Measurements from ENCODE around the gene NKAPL. TPM values are rescaled to one million over a fixed set of nuclear protein-coding genes. Genes with fewer than 3 reads are reported as not detected.

Gene NKAPL
- total RNA-seq (1 to 10 TPM in 1 of 2 donors, under 1 TPM in 1; 0.85 to 1.1 TPM), polyA plus RNA-seq (1 to 10 TPM in 1 of 2 donors, under 1 TPM in 1; 0.81 to 1.4 TPM)
- long read RNA-seq, donor 1, result 0 reads
- long read RNA-seq, donor 2, partial matches to known transcripts, result 0 of 1 reads
- long read RNA-seq, donor 2, other reads (novel, unspliced or antisense), result 0 of 1 reads
- long read RNA-seq, donor 3, partial matches to known transcripts, result 0 of 2 reads
- long read RNA-seq, donor 3, other reads (novel, unspliced or antisense), result 0 of 2 reads
- long read RNA-seq, donor 4, partial matches to known transcripts, result 0 of 3 reads
- long read RNA-seq, donor 4, other reads (novel, unspliced or antisense), result 0 of 3 reads
- long read RNA-seq, donor 5, partial matches to known transcripts, result 0 of 3 reads
- long read RNA-seq, donor 5, other reads (novel, unspliced or antisense), result 0 of 3 reads

GRCh38 chr6:28258877-28259777 is at the start of gene NKAPL:
NKAPL (plus strand) TSS chr6:28259297; CDS start chr6:28259372, 75 bp downstream.
- Histone ChIP-seq H3K27me3 (ENCODE audit: control insufficient read depth in 3 of 3, insufficient read depth in 3 of 3, low read length in 2 of 3) (peaks cover 0 to 14% (median 6%) of the 10 kb centered on the region in 3 donors), H3K4me1 (ENCODE audit: control insufficient read depth in 5 of 5, insufficient read depth in 5 of 5, low read length in 5 of 5) (peaks cover 0 to 5% (median 3%) of the 10 kb centered on the region in 5 donors), H3K27ac (ENCODE audit: low read depth in 1 of 2, low read length in 1 of 2) (no peak within 1 kb of the TSS), H3K9me3 (ENCODE audit: control insufficient read depth in 4 of 4, insufficient read depth in 3 of 4, low read length in 3 of 4) (peaks cover 1 to 12% (median 6%) of the 10 kb centered on the region in 4 donors), H3K4me3 (peak within 1 kb of the TSS; percentile 49), H3K9ac (ENCODE audit: insufficient read depth in 1 of 2, low read length in 2 of 2) (no peak within 1 kb of the TSS), H3K36me3 (ENCODE audit: control insufficient read depth in 4 of 4, insufficient read depth in 4 of 4, low read length in 4 of 4) (no peaks in the 10 kb centered on the region)
- DNase-seq (peak; percentile 71 to 80 (median 78)), ATAC-seq (ENCODE audit: insufficient read depth, low FRiP score) (peak; percentile 80)
- TF ChIP-seq CTCF (IDR thresholded peaks at IDR 0.05; ENCODE audit: control extremely low read depth, extremely low read depth), result no peak
- WGBS, 2 donors, result 40 to 41% methylated on average over 58 of the region's 58 CpGs

GRCh38 chr6:28209753-28210535 is 49.2 kb upstream of the NKAPL start:
- peaks cover 0 to 16% (median 0%) of the 10 kb centered on the region in 4 donors for H3K9me3 ChIP-seq (ENCODE audit: control insufficient read depth in 4 of 4, insufficient read depth in 3 of 4, low read length in 3 of 4)
- peaks cover 15 to 98% (median 91%) of the 10 kb centered on the region in 3 donors for H3K27me3 ChIP-seq (ENCODE audit: control insufficient read depth in 3 of 3, insufficient read depth in 3 of 3, low read length in 2 of 3)
- no peak for ATAC-seq (ENCODE audit: insufficient read depth, low FRiP score)
- H3K27ac ChIP-seq (ENCODE audit: low read depth in 1 of 2, low read length in 1 of 2), result no peak overlapping the region
- peaks cover 0 to 14% (median 0%) of the 10 kb centered on the region in 5 donors for H3K4me1 ChIP-seq (ENCODE audit: control insufficient read depth in 5 of 5, insufficient read depth in 5 of 5, low read length in 5 of 5)
- no peak for TF ChIP-seq CTCF (IDR thresholded peaks at IDR 0.05; ENCODE audit: control extremely low read depth, extremely low read depth)
- no peak overlapping the region for H3K9ac ChIP-seq (ENCODE audit: insufficient read depth in 1 of 2, low read length in 2 of 2)
- H3K4me3 ChIP-seq, result no peak overlapping the region
- no peak for DNase-seq
- WGBS, 2 donors, result 31 to 45% methylated on average over 7 of the region's 7 CpGs
- H3K36me3 ChIP-seq (ENCODE audit: control insufficient read depth in 4 of 4, insufficient read depth in 4 of 4, low read length in 4 of 4), result no peaks in the 10 kb centered on the region

- no peak overlapping the region for H3K9ac ChIP-seq (ENCODE audit: insufficient read depth in 1 of 2, low read length in 2 of 2)
- H3K36me3 ChIP-seq (ENCODE audit: control insufficient read depth in 4 of 4, insufficient read depth in 4 of 4, low read length in 4 of 4), result no peaks in the 10 kb centered on the region
- no peak for ATAC-seq (ENCODE audit: insufficient read depth, low FRiP score)
- peaks cover 0 to 14% (median 0%) of the 10 kb centered on the region in 5 donors for H3K4me1 ChIP-seq (ENCODE audit: control insufficient read depth in 5 of 5, insufficient read depth in 5 of 5, low read length in 5 of 5)
- DNase-seq, result no peak
- no peak overlapping the region for H3K4me3 ChIP-seq
- no peak for TF ChIP-seq CTCF (IDR thresholded peaks at IDR 0.05; ENCODE audit: control extremely low read depth, extremely low read depth)
- H3K27ac ChIP-seq (ENCODE audit: low read depth in 1 of 2, low read length in 1 of 2), result no peak overlapping the region
- WGBS, 2 donors, result 8 to 9% methylated on average over 16 of the region's 16 CpGs
- peaks cover 0 to 17% (median 0%) of the 10 kb centered on the region in 4 donors for H3K9me3 ChIP-seq (ENCODE audit: control insufficient read depth in 4 of 4, insufficient read depth in 3 of 4, low read length in 3 of 4)
- peaks cover 15 to 99% (median 89%) of the 10 kb centered on the region in 3 donors for H3K27me3 ChIP-seq (ENCODE audit: control insufficient read depth in 3 of 3, insufficient read depth in 3 of 3, low read length in 2 of 3)
Measured at GRCh38 chr6:28211840-28212509, 47.1 kb upstream of the NKAPL start.
